Caco-2 (cell line): ENCODE results near the gene SNAPC2. TPM values are rescaled to one million over a fixed set of nuclear protein-coding genes. Genes with fewer than 3 reads are reported as not detected.

Experiments used
- BruUV-seq: library from RNA; stranded (reverse); fragments of 400-500 nt; replicated peaks from 2 replicates; lab custom pipeline; 2021; lab: Mats Ljungman, UMichigan
- CTCF ChIA-PET: fragments of 300-600 bp; sonication (Branson Sonifier 250); formaldehyde crosslinking; loops from one replicate; lab custom pipeline; 2022; ENCODE audit warnings: antibody characterized with exemption; lab: Charles Lee
- POLR2A ChIA-PET: fragments of 300-600 bp; sonication (Branson Sonifier 250); formaldehyde crosslinking; loops from one replicate; lab custom pipeline; 2022; ENCODE audit warnings: antibody characterized with exemption; lab: Charles Lee
- DNase-seq, 2 experiments: peaks; one replicate each; pipeline versions ENCODE4 v3.0.0 to v3.0.0-alpha.2; 2020 to 2022
- H3K27me3 ChIP-seq: replicated peaks from 2 replicates; pipeline ENCODE4 v1.6.0; 2011; ENCODE audit warnings: low read length; ENCODE audit not compliant: control insufficient read depth, insufficient read depth
- H3K36me3 ChIP-seq: 2 replicates; pipeline ENCODE4 v1.5.1; 2011; ENCODE audit warnings: low read length; ENCODE audit not compliant: control insufficient read depth, insufficient read depth
- H3K4me1 ChIP-seq: fragments of 250-450 bp; sonication (Bioruptor Pico); 2 replicates; pipeline ENCODE4 v1.5.1; 2020; ENCODE audit warnings: mild to moderate bottlenecking
- H3K4me3 ChIP-seq: 2 replicates; pipeline ENCODE4 v1.5.1; 2011; ENCODE audit warnings: low read depth, mild to moderate bottlenecking, control low read depth, low read length
- H3K9me3 ChIP-seq: fragments of 250-450 bp; sonication (Bioruptor Pico); 2 replicates; pipeline ENCODE4 v1.5.1; 2020; ENCODE audit warnings: mild to moderate bottlenecking, moderate library complexity
- H3K27ac Mint-ChIP-seq: one replicate; pipeline ENCODE4 v1.8.0; 2022; ENCODE audit warnings: mixed read lengths; ENCODE audit not compliant: unreplicated experiment
- H3K27me3 Mint-ChIP-seq: one replicate; pipeline ENCODE4 v1.8.0; 2022; ENCODE audit warnings: mixed read lengths; ENCODE audit not compliant: insufficient read depth, unreplicated experiment
- H3K36me3 Mint-ChIP-seq: one replicate; pipeline ENCODE4 v1.8.0; 2022; ENCODE audit warnings: mild to moderate bottlenecking, mixed read lengths; ENCODE audit not compliant: insufficient read depth, unreplicated experiment
- H3K4me1 Mint-ChIP-seq: one replicate; pipeline ENCODE4 v1.8.0; 2022; ENCODE audit warnings: low read depth, mixed read lengths; ENCODE audit not compliant: unreplicated experiment
- H3K4me3 Mint-ChIP-seq: one replicate; pipeline ENCODE4 v1.8.0; 2022; ENCODE audit warnings: mild to moderate bottlenecking, moderate library complexity, mixed read lengths; ENCODE audit not compliant: unreplicated experiment
- H3K9me3 Mint-ChIP-seq: one replicate; pipeline ENCODE4 v1.8.0; 2022; ENCODE audit warnings: mixed read lengths; ENCODE audit not compliant: unreplicated experiment
- CTCF ChIP-seq, 2 experiments: fragments of 200-600 bp in 1 of 2; IDR thresholded peaks; 1 replicate in 1 of 2; 2 replicates in 1 of 2; pipeline versions ENCODE4 v1.5.1 to v1.8.0; 2011 to 2022; ENCODE audit warnings: antibody characterized with exemption in 1 of 2, control low read depth in 1 of 2, inconsistent platforms in 1 of 2, low read depth in 1 of 2, low read length in 1 of 2, mild to moderate bottlenecking in 1 of 2, moderate library complexity in 1 of 2; ENCODE audit not compliant: insufficient read depth in 1 of 2, severe bottlenecking in 1 of 2, unreplicated experiment in 1 of 2
- intact Hi-C: fragments of 100-400 bp; cut with micrococcal nuclease; formaldehyde crosslinking; loops from one replicate; pipeline ENCODE4 v1.10.0; 2022; ENCODE audit not compliant: unreplicated experiment
- total RNA-seq: library from RNA; stranded (reverse); gene quantifications from 2 replicates; pipeline ENCODE4 v1.2.3, GENCODE V29; 2022

The SNAPC2 gene
- total RNA-seq, 1 experiment from 2014 or later: 10.4 TPM

GRCh38 chr19:7924241-7924640 is 4.1 kb downstream of the SNAPC2 start:
- H3K4me1 Mint-ChIP-seq: peaks cover 16% of the 10 kb centered on the region
- no peaks in the 10 kb centered on the region for H3K9me3 ChIP-seq
- H3K4me3 Mint-ChIP-seq: peak overlapping the region; percentile 82
- no TSS peak for BruUV-seq
- CTCF ChIA-PET: no interaction called here
- no peak overlapping the region for H3K4me3 ChIP-seq
- POLR2A ChIA-PET: interaction anchor here (0.6 kb wide), 1 partner anchor 55 kb away, joined by 4 read pairs; no protein-coding TSS in a partner anchor
- no peak for TF ChIP-seq CTCF (IDR thresholded peaks at IDR 0.05; ENCODE audit: insufficient read depth in 1 of 2, low read depth in 1 of 2, low read length in 1 of 2, severe bottlenecking in 1 of 2, unreplicated experiment in 1 of 2)
- no peak for DNase-seq
- H3K4me1 ChIP-seq: peaks cover 19% of the 10 kb centered on the region
- H3K36me3 ChIP-seq: no peaks in the 10 kb centered on the region
- H3K27ac Mint-ChIP-seq: no peak overlapping the region
- no peaks in the 10 kb centered on the region for H3K27me3 Mint-ChIP-seq
- intact Hi-C loops: no loop called here
- no peaks in the 10 kb centered on the region for H3K9me3 Mint-ChIP-seq
- H3K27me3 ChIP-seq: no peaks in the 10 kb centered on the region
- peaks cover 61% of the 10 kb centered on the region for H3K36me3 Mint-ChIP-seq

GRCh38 chr19:7924651-7925170 is 4.6 kb downstream of the SNAPC2 start:
- no peak for TF ChIP-seq CTCF (IDR thresholded peaks at IDR 0.05; ENCODE audit: insufficient read depth in 1 of 2, low read depth in 1 of 2, low read length in 1 of 2, severe bottlenecking in 1 of 2, unreplicated experiment in 1 of 2)
- intact Hi-C loops: loop anchor here (1.0 kb wide), 1 partner anchor 71 kb away; no protein-coding TSS in a partner anchor
- H3K4me1 Mint-ChIP-seq: peaks cover 13% of the 10 kb centered on the region
- Histone ChIP-seq H3K9me3 (no peaks in the 10 kb centered on the region), H3K4me1 (peaks cover 23% of the 10 kb centered on the region), H3K36me3 (no peaks in the 10 kb centered on the region), H3K27me3 (no peaks in the 10 kb centered on the region), H3K4me3 (no peak overlapping the region)
- H3K27me3 Mint-ChIP-seq: no peaks in the 10 kb centered on the region
- no peaks in the 10 kb centered on the region for H3K9me3 Mint-ChIP-seq
- H3K4me3 Mint-ChIP-seq: peak overlapping the region; percentile 82
- BruUV-seq: no TSS peak
- H3K27ac Mint-ChIP-seq: no peak overlapping the region
- no peak for DNase-seq
- POLR2A ChIA-PET: no interaction called here
- CTCF ChIA-PET: no interaction called here
- H3K36me3 Mint-ChIP-seq: peaks cover 62% of the 10 kb centered on the region

- Mint-ChIP-seq H3K4me1 (peaks cover 10% of the 10 kb centered on the region), H3K27ac (no peak overlapping the region), H3K9me3 (no peaks in the 10 kb centered on the region), H3K27me3 (no peaks in the 10 kb centered on the region), H3K4me3 (peak overlapping the region; percentile 82), H3K36me3 (peaks cover 59% of the 10 kb centered on the region)
- peak; percentile 72 to 85 for DNase-seq
- CTCF ChIA-PET: no interaction called here
- POLR2A ChIA-PET: no interaction called here
- intact Hi-C loops: loop anchor here (1.0 kb wide), 1 partner anchor 72 kb away; no protein-coding TSS in a partner anchor
- Histone ChIP-seq H3K27me3 (no peaks in the 10 kb centered on the region), H3K9me3 (no peaks in the 10 kb centered on the region), H3K4me3 (peak overlapping the region; percentile 28), H3K4me1 (peaks cover 23% of the 10 kb centered on the region), H3K36me3 (no peaks in the 10 kb centered on the region)
- peak; percentile 84 for TF ChIP-seq CTCF (IDR thresholded peaks at IDR 0.05; ENCODE audit: insufficient read depth in 1 of 2, low read depth in 1 of 2, low read length in 1 of 2, severe bottlenecking in 1 of 2, unreplicated experiment in 1 of 2)
- no TSS peak for BruUV-seq
Measured at GRCh38 chr19:7925171-7925851, 5.2 kb downstream of the SNAPC2 start.
